Activated B cell treated with CpG ODN at 0.5 μM for 24 hours (primary cell): ENCODE results near the gene SIPA1L3. TPM values are rescaled to one million over a fixed set of nuclear protein-coding genes. Genes with fewer than 3 reads are reported as not detected.

Experiments used
- ATAC-seq: fragments of 200-7000 bp; cut with Tn5 transposase; one replicate; pipeline ENCODE4 v1.10.0; 2021; ENCODE audit warnings: low read depth, mild to moderate bottlenecking, moderate library complexity
- CTCF ChIA-PET: fragments of 350-600 bp; sonication (Branson Sonifier 250); formaldehyde crosslinking; loops from one replicate; lab custom pipeline; 2021; ENCODE audit warnings: antibody characterized with exemption; lab: Charles Lee
- POLR2A ChIA-PET: fragments of 350-600 bp; sonication (Branson Sonifier 250); formaldehyde crosslinking; loops from one replicate; lab custom pipeline; 2021; ENCODE audit warnings: antibody characterized with exemption; lab: Charles Lee
- DNase-seq: peaks from one replicate; pipeline ENCODE4 v3.0.0; 2022
- H3K27ac Mint-ChIP-seq: one replicate; pipeline ENCODE4 v1.8.0; 2020; ENCODE audit warnings: mixed read lengths
- H3K27me3 Mint-ChIP-seq: one replicate; pipeline ENCODE4 v1.8.0; 2021; ENCODE audit warnings: mixed read lengths
- H3K36me3 Mint-ChIP-seq: one replicate; pipeline ENCODE4 v1.8.0; 2021; ENCODE audit warnings: low read depth, mixed read lengths
- H3K4me1 Mint-ChIP-seq: one replicate; pipeline ENCODE4 v1.8.0; 2021; ENCODE audit warnings: mixed read lengths
- H3K4me3 Mint-ChIP-seq: one replicate; pipeline ENCODE4 v1.8.0; 2020; ENCODE audit warnings: mild to moderate bottlenecking, mixed read lengths
- H3K9me3 Mint-ChIP-seq: one replicate; pipeline ENCODE4 v1.8.0; 2020; ENCODE audit warnings: mixed read lengths
- CTCF ChIP-seq: fragments of 200-600 bp; IDR thresholded peaks from one replicate; pipeline ENCODE4 v1.8.0; 2022; ENCODE audit warnings: antibody characterized with exemption, mild to moderate bottlenecking
- intact Hi-C: fragments of 100-400 bp; cut with micrococcal nuclease; formaldehyde crosslinking; loops from one replicate; pipeline ENCODE4 v1.15.1; 2024
- total RNA-seq: library from RNA; stranded (reverse); gene quantifications from 2 replicates; pipeline ENCODE4 v1.2.3, GENCODE V29; 2022

SIPA1L3 gene
- total RNA-seq, 1 donor from 2014 or later, result 145 TPM

GRCh38 chr19:38135150-38135998 lies 228.4 kb downstream of the SIPA1L3 start:
- Mint-ChIP-seq H3K27ac (no peak overlapping the region), H3K4me1 (no peaks in the 10 kb centered on the region), H3K36me3 (peaks cover 65% of the 10 kb centered on the region), H3K27me3 (no peaks in the 10 kb centered on the region), H3K4me3 (no peak overlapping the region), H3K9me3 (no peaks in the 10 kb centered on the region)
- intact Hi-C loops, result loop anchor here (2.0 kb wide), 1 partner anchor 233 kb away; no protein-coding TSS in a partner anchor
- TF ChIP-seq CTCF, result no peak
- DNase-seq (no peak), ATAC-seq (no peak)
- CTCF ChIA-PET, result interaction anchor here (1.0 kb wide), 1 partner anchor 233 kb away, joined by 5 read pairs; no protein-coding TSS in a partner anchor
- POLR2A ChIA-PET, result interaction anchor here (0.7 kb wide), 1 partner anchor 101 kb away, joined by 6 read pairs; no protein-coding TSS in a partner anchor

- Mint-ChIP-seq H3K36me3 (peaks cover 65% of the 10 kb centered on the region), H3K27ac (peak overlapping the region; percentile 59), H3K4me1 (no peaks in the 10 kb centered on the region), H3K4me3 (no peak overlapping the region), H3K27me3 (no peaks in the 10 kb centered on the region), H3K9me3 (no peaks in the 10 kb centered on the region)
- CTCF ChIA-PET, result no interaction called here
- ATAC-seq (no peak), DNase-seq (no peak)
- intact Hi-C loops, result no loop called here
- TF ChIP-seq CTCF, result no peak
- POLR2A ChIA-PET, result no interaction called here
Observed at GRCh38 chr19:38139122-38139521, 232.1 kb downstream of the SIPA1L3 start.

GRCh38 chr19:38141108-38141507 lies 234.1 kb downstream of the SIPA1L3 start:
- ATAC-seq (no peak), DNase-seq (no peak)
- ChIA-PET POLR2A (no interaction called here), CTCF (interaction anchor here (0.6 to 4.7 kb wide), 2 partner anchors 26 to 237 kb away, joined by 3 to 35 read pairs; no protein-coding TSS in a partner anchor)
- no peaks in the 10 kb centered on the region for H3K27me3 Mint-ChIP-seq
- peaks cover 66% of the 10 kb centered on the region for H3K36me3 Mint-ChIP-seq
- H3K27ac Mint-ChIP-seq, result no peak overlapping the region
- H3K9me3 Mint-ChIP-seq, result no peaks in the 10 kb centered on the region
- H3K4me1 Mint-ChIP-seq, result no peaks in the 10 kb centered on the region
- intact Hi-C loops, result no loop called here
- H3K4me3 Mint-ChIP-seq, result no peak overlapping the region
- TF ChIP-seq CTCF, result no peak

GRCh38 chr19:38142176-38143035 lies 235.4 kb downstream of the SIPA1L3 start:
- peak overlapping the region; percentile 24 for H3K27ac Mint-ChIP-seq
- H3K4me3 Mint-ChIP-seq, result no peak overlapping the region
- no peak for TF ChIP-seq CTCF
- ATAC-seq, result peak; percentile 79
- no peaks in the 10 kb centered on the region for H3K9me3 Mint-ChIP-seq
- H3K36me3 Mint-ChIP-seq, result peaks cover 71% of the 10 kb centered on the region
- DNase-seq, result peak; percentile 22
- intact Hi-C loops, result loop anchor here (2.0 kb wide), 1 partner anchor 240 kb away; no protein-coding TSS in a partner anchor
- ChIA-PET POLR2A (no interaction called here), CTCF (interaction anchor here (0.6 to 4.7 kb wide), 7 partner anchors 9 to 261 kb away, joined by 3 to 35 read pairs (median 3); partner anchors contain the start of gene FAM98C)
- H3K27me3 Mint-ChIP-seq, result no peaks in the 10 kb centered on the region
- H3K4me1 Mint-ChIP-seq, result no peaks in the 10 kb centered on the region
